ENCODE data around the gene OLIG2.

OLIG2 gene

DNA sequence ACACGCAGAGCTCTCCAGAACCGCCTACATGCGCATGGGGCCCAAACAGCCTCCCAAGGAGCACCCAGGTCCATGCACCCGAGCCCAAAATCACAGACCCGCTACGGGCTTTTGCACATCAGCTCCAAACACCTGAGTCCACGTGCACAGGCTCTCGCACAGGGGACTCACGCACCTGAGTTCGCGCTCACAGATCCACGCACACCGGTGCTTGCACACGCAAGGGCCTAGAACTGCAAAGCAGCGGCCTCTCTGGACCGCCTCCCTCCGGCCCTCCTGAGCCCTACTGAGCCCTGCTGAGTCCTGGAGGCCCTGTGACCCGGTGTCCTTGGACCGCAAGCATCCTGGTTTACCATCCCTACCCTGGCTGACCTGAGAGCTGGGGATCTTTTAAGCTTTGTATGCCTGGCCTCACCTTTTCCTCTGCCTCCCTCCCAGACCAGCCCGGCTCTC lies 8.3 kb downstream of the OLIG2 start:
- no peak for DNase-seq

DNA sequence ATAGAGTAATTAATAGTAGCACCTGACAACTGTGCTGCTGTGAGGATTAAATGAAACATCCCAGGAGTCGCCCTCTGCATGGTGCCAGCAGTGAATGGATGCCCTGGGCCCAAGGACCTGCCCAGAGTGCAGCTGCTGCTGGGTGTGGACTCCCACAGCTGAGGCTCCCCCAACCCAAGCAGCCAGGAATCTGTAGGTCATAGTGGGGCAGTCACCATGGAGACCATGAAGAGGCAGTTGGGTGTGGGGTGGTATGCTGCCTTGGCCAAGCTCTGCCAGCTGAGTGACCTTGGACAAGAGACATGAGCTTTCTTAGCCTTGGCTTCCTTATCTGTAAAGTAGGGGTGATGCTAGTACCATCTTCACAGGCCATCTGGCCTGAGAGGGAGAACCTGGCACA lies 9.4 kb downstream of the OLIG2 start:
- no peak for DNase-seq

GRCh38 chr21:33036430-33037162 lies 10.9 kb downstream of the OLIG2 start:
- no peak for DNase-seq

DNA sequence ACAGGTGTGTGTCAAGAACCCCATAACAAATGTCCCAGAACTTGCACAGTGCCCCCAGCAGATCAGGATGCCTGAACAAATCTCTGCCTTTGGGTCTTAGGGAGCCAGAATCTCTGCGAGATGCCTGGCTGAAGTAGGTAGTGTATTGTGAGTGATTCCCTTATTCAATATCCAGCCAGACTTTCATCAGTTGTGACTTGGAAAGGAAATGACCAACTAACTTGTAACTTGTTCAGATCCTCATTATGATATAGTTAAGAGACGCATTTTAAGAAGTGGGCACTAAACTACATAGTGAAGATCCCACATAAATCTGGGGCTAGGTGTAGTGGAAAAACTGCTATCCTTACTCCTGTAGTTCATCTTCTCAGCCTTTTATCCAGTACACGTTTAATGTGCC lies 11.8 kb downstream of the OLIG2 start:
- no peak for DNase-seq

- no peak for DNase-seq
Measured at GRCh38 chr21:33039536-33039935, 13.8 kb downstream of the OLIG2 start.

DNA sequence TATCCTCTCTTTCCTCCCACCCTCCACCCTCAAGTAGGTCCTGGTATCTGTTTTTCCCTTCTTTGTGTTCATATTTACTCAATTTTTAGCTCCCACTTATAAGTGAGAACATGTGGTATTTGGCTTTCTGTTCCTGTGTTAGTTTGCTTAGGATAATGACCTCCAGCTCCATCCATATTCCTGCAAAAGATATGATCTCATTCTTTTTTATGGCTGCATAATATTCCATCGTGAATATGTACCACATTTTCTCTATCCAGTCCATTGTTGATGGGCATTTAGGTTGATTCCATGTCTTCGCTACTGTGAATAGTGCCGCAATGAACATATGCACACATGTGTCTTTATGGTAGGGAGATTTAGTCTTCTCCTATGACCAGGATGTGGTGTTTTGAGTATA lies 14.5 kb downstream of the OLIG2 start:
- no peak for DNase-seq

DNA sequence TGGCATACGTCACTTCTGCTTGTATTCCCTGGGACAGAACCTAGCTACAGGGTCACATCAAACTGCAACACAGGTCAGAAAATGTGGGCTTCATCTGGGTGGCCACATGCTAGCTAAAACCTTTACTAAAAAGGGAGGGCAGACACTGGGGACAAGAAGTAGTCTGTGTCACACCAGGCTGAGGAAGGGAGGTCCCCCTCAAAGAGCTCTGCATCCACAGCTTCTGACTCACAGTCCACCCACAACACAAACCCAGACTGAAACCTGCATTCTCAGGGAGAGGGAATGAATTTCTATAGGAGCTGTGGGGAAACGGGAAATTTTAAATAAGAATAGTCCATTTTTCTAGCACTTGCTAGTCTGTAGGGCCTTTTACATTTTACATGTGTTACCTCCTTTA lies 16.2 kb downstream of the OLIG2 start:
- no peak for DNase-seq

GRCh38 chr21:33042812-33043211 lies 17.1 kb downstream of the OLIG2 start:
- no peak for DNase-seq

GRCh38 chr21:33046455-33046854 lies 20.7 kb downstream of the OLIG2 start:
- DNase-seq = no peak

- DNase-seq = no peak
Measured at GRCh38 chr21:33047231-33047630, 21.5 kb downstream of the OLIG2 start.

DNA sequence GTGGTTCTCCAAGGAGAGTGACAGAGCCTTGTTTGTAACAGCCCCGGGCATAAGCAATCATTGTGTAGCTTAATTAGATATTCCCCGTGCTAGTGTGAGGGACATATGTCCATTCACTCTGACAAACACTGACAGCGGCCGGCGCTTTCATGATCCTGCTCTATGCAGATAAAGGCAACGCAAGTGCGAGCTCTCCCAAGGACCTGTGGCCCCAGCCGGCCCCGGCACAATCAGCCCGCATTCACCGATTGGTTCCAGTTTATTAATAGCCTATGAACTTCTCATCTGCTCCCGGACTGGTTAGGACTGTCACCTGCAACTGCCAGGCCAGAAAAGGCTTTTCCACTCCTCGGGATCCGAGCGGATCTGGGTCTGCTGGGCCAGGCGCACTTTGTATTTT lies 26.2 kb downstream of the OLIG2 start:
- DNase-seq = no peak

- DNase-seq = no peak
Measured at GRCh38 chr21:33053951-33054350, 28.2 kb downstream of the OLIG2 start.

DNA sequence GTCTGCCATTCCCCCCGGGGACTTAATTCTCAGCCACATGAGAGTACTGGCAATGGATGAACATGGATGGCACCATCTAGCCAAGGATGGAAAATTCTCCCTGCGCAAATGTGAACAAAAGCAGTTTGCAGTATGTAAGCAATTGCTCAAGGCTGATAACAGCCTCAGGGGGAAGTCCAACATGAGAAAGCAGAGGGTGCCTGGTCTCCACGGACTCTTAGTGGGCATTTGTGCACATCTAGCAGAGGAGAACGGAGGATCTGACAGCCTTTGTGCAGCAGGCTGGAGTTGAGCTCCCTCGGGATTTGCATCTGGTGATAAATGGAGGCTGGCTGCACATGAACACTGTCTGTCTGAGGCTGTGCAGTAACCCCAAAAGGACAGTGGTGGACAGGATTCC lies 30.3 kb downstream of the OLIG2 start:
- DNase-seq = no peak

DNA sequence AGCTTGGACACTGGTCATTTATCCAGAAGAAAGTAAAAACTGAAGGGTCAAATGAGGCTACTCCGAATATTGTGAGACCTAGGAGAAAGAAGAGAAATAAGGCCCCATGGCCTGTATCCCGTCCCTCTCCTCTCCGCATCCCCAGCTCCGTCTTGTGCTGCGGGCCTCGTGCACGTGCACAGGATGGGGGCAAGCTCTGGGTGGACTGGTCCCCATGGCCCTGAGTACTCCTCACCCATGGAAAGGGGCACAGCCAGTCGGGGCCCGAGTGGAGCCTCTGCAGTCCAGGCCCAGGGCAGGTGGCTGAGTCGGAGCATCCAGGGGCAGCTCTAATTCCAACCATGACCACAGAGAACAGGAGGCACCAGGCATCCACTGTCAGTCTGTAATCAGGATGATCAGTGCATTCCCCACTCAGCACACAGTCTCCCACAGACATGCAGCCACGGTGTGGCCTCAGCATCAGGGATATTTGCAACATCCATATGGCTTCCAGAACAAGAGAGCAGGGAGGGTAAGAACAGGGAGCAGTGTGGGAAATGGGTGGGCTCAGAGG lies 31.7 kb downstream of the OLIG2 start:
- no peak for DNase-seq

- no peak for DNase-seq
Measured at GRCh38 chr21:33058527-33058926, 32.8 kb downstream of the OLIG2 start.

- no peak for DNase-seq
Measured at GRCh38 chr21:33058957-33059356, 33.2 kb downstream of the OLIG2 start.

DNA sequence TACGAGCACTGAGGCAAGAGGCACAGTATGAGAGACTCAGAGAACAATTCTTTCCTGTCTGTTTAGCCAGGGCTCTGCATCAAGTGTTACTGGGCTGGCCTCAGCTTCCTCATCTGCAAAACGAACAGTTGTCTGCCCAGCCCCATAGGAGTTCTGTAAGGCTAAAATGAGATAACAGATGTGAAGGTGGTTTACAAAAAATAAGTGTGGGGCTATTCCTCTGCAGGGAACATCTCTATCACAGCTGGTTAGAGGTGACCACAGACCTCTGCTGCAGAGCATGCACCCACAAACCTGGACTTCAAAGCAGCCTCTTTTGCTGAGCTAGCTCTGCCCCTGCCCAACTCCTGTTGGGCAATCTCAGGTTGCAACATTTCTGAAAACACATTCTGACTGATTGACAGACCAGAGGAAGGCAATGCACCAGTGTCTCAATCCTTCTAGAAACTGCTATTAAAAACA lies 33.7 kb downstream of the OLIG2 start:
- DNase-seq = no peak

GRCh38 chr21:33061233-33061632 lies 35.5 kb downstream of the OLIG2 start:
- DNase-seq = no peak

DNA sequence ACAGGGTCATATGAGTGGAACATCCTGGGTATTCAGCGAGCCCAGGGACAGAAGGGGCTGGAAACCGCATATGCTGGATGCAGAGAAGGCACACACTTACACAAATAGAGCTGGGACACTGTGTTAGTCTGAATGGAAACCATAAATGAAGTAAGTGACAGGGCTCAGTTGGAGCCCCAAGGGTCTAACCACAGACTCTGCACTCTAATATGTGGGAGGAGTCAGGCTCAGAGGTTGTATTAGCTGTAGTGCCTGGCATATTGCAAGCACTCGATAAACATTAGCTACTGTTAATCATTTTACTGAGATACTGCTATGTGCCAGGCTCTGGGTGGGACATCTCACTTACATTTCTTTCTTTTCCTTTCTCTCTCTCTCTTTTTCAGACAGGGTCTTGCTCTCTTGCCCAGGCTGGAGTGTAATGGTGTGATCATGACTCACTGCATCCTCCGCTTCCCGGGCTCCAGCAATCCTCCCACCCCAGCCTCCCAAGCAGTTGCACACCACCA lies 37.7 kb downstream of the OLIG2 start:
- DNase-seq = no peak

DNA sequence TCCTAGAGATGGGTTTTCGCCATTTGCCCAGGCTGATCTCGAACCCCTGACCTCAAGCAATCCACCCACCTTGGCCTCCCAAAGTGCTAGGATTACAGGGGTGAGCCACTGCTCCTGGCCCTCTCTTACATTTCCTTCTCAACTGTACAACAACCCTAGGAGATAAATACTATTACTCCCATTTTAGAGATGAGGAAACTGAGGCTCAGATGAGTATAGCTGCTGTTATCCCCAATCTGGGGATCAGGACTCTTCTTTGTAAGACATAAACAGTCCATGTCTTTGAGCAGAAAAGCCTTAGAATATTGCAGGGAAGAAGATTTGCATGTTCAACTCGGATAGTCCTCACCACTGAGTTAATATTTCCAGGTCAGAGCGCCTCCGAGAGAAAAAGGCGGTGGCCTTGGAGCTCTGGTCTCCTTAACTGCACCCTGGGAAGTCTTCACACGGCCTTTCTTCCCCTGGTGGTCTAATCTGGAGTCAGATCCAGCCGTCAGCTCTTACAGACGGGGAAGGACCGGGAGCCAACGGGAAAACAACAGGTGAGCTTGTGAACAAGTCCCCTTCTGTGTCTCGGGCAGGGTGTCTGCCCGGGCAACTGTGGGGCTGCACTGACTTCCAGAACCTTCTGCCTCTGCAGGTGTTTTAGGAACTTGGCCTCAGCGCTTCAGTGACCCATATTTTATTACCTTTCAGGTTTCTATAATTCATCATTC lies 38.3 kb downstream of the OLIG2 start:
- no peak for DNase-seq

GRCh38 chr21:33064623-33065390 lies 39.1 kb downstream of the OLIG2 start:
- DNase-seq = no peak

DNA sequence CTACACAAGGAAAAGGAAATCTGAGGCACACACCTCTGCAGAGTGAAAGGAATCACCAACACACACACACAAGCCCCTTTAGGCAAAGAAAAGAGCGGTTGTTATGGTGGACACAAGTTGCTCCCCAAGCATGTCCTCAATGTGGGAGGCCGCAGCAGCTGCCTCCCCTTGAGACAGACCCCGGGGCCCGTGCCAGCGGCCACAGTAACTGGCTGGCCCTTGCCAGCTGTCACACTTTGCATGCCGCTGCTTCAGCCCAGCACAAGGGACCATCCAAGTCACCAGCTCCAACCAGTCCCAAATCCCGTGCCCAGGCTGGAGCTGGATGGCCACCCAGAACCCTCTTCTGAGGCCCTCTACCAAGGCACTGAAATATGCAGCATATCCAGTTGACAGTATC lies 41.3 kb downstream of the OLIG2 start:
- DNase-seq = no peak

GRCh38 chr21:33067457-33067856 lies 41.7 kb downstream of the OLIG2 start:
- no peak for DNase-seq

Data from NCI-H187 treated with DMSO at 0.1 percent for 48 hours (cell line).